GM21367 (cell line): ENCODE results near the gene PHRF1.
"Not testable (repeated sequence)": the region's sequence is repeated elsewhere in the genome, so short reads cannot be mapped to it uniquely, and the experiment has no call there.

ENCODE experiments used
- ATAC-seq: cut with Tn5 transposase; IDR thresholded peaks from one replicate; pipeline ENCODE4 v1.9.1; 2021; ENCODE audit not compliant: unreplicated experiment

The PHRF1 gene

DNA sequence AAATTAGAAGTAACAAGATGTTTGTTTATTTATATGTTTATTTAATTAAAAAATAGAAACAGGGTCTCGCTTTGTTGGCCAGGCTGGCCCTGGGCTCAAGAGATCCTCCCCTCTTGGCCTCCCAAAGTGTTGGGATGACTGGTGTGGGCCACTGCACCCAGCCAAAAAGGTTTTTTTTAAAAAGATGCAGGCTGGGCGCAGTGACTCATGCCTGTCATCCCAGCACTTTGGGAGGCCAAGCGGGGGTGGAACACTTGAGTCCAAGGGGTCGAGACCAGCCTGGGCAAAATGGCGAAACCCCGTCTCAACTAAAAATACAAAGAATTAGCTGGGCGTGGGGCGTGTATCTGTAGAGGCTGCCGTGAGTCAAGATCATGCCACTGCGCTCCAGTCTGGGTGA, 74.2 kb downstream of the PHRF1 start:
- ATAC-seq: no peak

- not testable (repeated sequence) for ATAC-seq
Measured at GRCh38 chr11:653136-653535, 76.9 kb downstream of the PHRF1 start.

GRCh38 chr11:653837-654236, 77.6 kb downstream of the PHRF1 start:
- no peak for ATAC-seq

- not testable (repeated sequence) for ATAC-seq
Measured at GRCh38 chr11:654444-654843, 78.2 kb downstream of the PHRF1 start.

GRCh38 chr11:655036-655726, 78.9 kb downstream of the PHRF1 start:
- no peak for ATAC-seq

- no peak for ATAC-seq
Measured at GRCh38 chr11:656426-656825, 80.2 kb downstream of the PHRF1 start.

DNA sequence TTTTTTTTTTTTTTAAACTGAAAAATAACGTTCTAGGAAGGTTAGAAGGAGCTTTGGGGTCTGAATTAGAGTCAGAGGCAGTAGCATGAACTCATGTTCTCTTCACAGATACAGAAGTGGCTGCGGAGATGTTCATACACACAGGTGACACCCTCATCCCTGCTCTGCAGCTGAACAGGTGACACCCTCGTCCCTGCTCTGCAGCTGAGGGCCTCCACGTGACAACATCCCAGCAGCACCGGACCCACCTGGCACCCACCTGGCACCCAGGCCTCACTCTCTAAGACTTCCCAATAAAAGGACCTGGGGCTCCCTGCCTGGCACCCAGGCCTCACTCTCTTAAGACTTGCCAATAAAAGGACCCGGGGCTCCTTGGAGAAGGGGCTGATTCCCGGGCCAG, 80.6 kb downstream of the PHRF1 start:
- ATAC-seq: no peak

- no peak for ATAC-seq
Measured at GRCh38 chr11:657691-658126, 81.4 kb downstream of the PHRF1 start.

GRCh38 chr11:659532-660085, 83.3 kb downstream of the PHRF1 start:
- ATAC-seq: no peak

DNA sequence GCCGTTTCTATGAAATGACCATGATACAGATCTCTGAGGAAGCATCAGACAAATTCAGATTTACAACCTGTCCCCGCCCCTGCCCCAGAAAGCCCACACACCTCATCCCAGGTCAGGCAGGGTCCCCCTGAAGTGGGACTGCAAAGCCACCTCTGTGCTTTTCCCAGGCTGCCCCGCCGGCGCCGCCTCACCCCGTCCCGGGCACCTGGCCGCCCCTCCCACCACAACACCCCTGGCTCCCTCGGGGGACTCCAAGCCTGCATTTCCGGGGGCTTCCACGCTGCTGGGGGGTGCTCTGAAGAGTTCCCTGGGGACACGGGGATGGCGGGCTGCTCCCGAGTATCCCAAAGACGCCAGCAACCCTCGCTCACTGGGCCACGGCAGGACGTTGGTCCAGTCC, 84.0 kb downstream of the PHRF1 start:
- ATAC-seq: no peak

GRCh38 chr11:660681-661444, 84.6 kb downstream of the PHRF1 start:
- ATAC-seq: no peak
